GM12891 (cell line): Measurements from ENCODE around the gene CBX1.

Experiments
- DNase-seq: peaks from one replicate; pipeline ENCODE4 v3.0.0; 2011; ENCODE audit warnings: low spot score; ENCODE audit not compliant: insufficient read length
- FAIRE-seq: peaks from 2 replicates; lab custom pipeline; 2011; peaks lifted over from hg19 to GRCh38; lab: Jason Lieb, UNC
- PAX5 ChIP-seq: IDR thresholded peaks from 2 replicates; pipeline ENCODE4 v1.6.1; 2011; ENCODE audit warnings: low read length, moderate library complexity, mild to moderate bottlenecking; ENCODE audit not compliant: insufficient read depth, severe bottlenecking
- POLR2A ChIP-seq: IDR thresholded peaks from 2 replicates; pipeline ENCODE4 v1.6.1; 2011; ENCODE audit warnings: low read depth, low read length, control low read depth
- POLR2AphosphoS5 ChIP-seq: IDR thresholded peaks from 2 replicates; pipeline ENCODE4 v1.6.1; 2011; ENCODE audit warnings: low read depth, low read length, control low read depth
- POU2F2 ChIP-seq: IDR thresholded peaks from 2 replicates; pipeline ENCODE4 v1.6.1; 2011; ENCODE audit warnings: low read depth, mild to moderate bottlenecking, control low read depth, low read length, moderate library complexity
- SPI1 ChIP-seq: IDR thresholded peaks from 2 replicates; pipeline ENCODE4 v1.6.1; 2011; ENCODE audit warnings: low read depth, low read length, control low read depth
- TAF1 ChIP-seq: IDR thresholded peaks from 2 replicates; pipeline ENCODE4 v1.6.1; 2011; ENCODE audit warnings: low read depth, low read length, control low read depth

Gene CBX1

GRCh38 chr17:48139944-48140343 lies 38.7 kb upstream of the CBX1 start:
- no peak for FAIRE-seq
- no peak for DNase-seq
- no peak for TF ChIP-seq PAX5
- TF ChIP-seq POU2F2 = no peak
- TF ChIP-seq POLR2AphosphoS5 = no peak
- no peak for TF ChIP-seq SPI1
- no peak for TF ChIP-seq TAF1
- no peak for TF ChIP-seq POLR2A

DNA sequence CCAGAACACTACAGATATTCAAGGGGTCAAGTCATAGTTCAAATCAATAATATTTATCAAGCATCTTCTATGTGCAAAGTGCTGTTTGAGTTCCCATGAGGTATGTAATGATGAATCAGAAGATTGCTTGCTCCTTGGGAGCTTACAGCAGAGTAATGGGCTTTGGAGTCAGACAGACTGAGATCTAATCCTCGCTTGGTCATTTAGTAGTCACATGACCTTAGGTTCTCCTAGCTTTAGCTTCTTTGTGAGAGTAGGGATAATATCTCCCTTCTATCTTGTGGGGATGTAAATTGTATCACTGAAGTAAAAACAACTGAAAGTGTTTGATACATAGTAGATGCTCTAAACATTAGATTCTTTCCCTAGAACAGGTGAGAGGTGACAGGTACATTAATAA lies 36.4 kb upstream of the CBX1 start:
- FAIRE-seq = no peak
- TF ChIP-seq POU2F2 (no peak), PAX5 (no peak), TAF1 (no peak), SPI1 (no peak), POLR2A (no peak), POLR2AphosphoS5 (no peak)
- no peak for DNase-seq

GRCh38 chr17:48134912-48135480 lies 33.7 kb upstream of the CBX1 start:
- peak; percentile 76 for FAIRE-seq
- DNase-seq = no peak
- TF ChIP-seq POLR2A = no peak
- no peak for TF ChIP-seq SPI1
- no peak for TF ChIP-seq POLR2AphosphoS5
- no peak for TF ChIP-seq POU2F2
- TF ChIP-seq TAF1 = no peak
- no peak for TF ChIP-seq PAX5

GRCh38 chr17:48132385-48132784 lies 31.1 kb upstream of the CBX1 start:
- DNase-seq (no peak), FAIRE-seq (no peak)
- TF ChIP-seq POLR2A (no peak), SPI1 (no peak), TAF1 (no peak), POU2F2 (no peak), PAX5 (no peak), POLR2AphosphoS5 (no peak)

GRCh38 chr17:48131216-48131824 lies 30.0 kb upstream of the CBX1 start:
- FAIRE-seq (peak; percentile 82), DNase-seq (no peak)
- TF ChIP-seq POLR2AphosphoS5 (no peak), POU2F2 (no peak), PAX5 (no peak), TAF1 (no peak), POLR2A (no peak), SPI1 (no peak)

- FAIRE-seq (no peak), DNase-seq (no peak)
- TF ChIP-seq POU2F2 (no peak), TAF1 (no peak), POLR2AphosphoS5 (no peak), SPI1 (no peak), PAX5 (no peak), POLR2A (no peak)
Observed at GRCh38 chr17:48129981-48130380, 28.7 kb upstream of the CBX1 start.

DNA sequence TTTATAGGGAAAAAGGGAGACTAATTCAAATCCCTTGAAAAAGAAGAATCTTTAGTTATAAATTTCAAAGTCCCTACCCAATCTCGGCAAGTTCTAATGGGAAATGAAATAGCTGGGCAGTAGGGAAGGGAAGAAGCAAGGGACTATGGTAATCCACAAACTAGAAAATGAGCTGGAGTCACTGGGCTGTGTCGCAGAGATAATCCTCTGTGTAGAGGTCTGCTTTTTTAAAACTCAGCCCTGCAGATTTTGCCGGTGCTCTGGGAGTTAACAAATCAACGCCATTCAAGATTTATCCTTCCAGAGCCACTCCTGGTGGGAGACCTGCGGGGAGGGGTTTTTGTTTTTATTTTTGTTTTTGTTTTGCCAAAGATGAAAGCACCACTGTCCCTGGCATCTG lies 27.1 kb upstream of the CBX1 start:
- FAIRE-seq = no peak
- no peak for TF ChIP-seq POU2F2
- TF ChIP-seq SPI1 = no peak
- TF ChIP-seq POLR2AphosphoS5 = no peak
- no peak for TF ChIP-seq TAF1
- TF ChIP-seq PAX5 = no peak
- no peak for TF ChIP-seq POLR2A
- DNase-seq = no peak

GRCh38 chr17:48127371-48128051 lies 26.2 kb upstream of the CBX1 start:
- TF ChIP-seq PAX5 = no peak
- TF ChIP-seq TAF1 = no peak
- TF ChIP-seq POLR2A = no peak; the same call in 1 of the 2 replicates
- no peak for TF ChIP-seq POU2F2
- no peak for TF ChIP-seq SPI1
- no peak for TF ChIP-seq POLR2AphosphoS5
- DNase-seq (no peak), FAIRE-seq (no peak)

GRCh38 chr17:48126532-48126850 lies 25.2 kb upstream of the CBX1 start:
- FAIRE-seq (no peak), DNase-seq (no peak)
- TF ChIP-seq POLR2AphosphoS5 (no peak), SPI1 (no peak), TAF1 (no peak), POLR2A (0 out of 2 replicates have a peak, but pooled peaks have one; percentile 6)
